SK-N-SH (cell line): Measurements from ENCODE around the gene UBXN10. TPM values are rescaled to one million over a fixed set of nuclear protein-coding genes. Genes with fewer than 3 reads are reported as not detected.

ENCODE experiments used
- CTCF ChIA-PET: fragments of 300-600, 350-600 bp; formaldehyde crosslinking; extraction: SDS; loops from one replicate; lab custom pipeline; 2021; lab: Yijun Ruan, JAX
- POLR2A ChIA-PET: fragments of 350-600 bp; sonication (Branson Sonifier 250); formaldehyde crosslinking; extraction: SDS; loops from one replicate; lab custom pipeline; 2020; ENCODE audit warnings: antibody characterized with exemption, inconsistent platforms; lab: Yijun Ruan, JAX
- DNase-seq: peaks from one replicate; pipeline ENCODE4 v3.0.0; 2012
- H2AFZ ChIP-seq: fragments of 200-600 bp; sonication (generic); 2 replicates; pipeline ENCODE4 v1.8.1; 2016; ENCODE audit warnings: antibody characterized with exemption, mild to moderate bottlenecking, low read depth
- H3F3A ChIP-seq: fragments of 200-600 bp; sonication (generic); replicated peaks from 2 replicates; pipeline ENCODE3; 2016; ENCODE audit warnings: antibody characterized with exemption, mild to moderate bottlenecking; ENCODE audit not compliant: insufficient read depth
- H3K27ac ChIP-seq, 2 experiments: fragments of 200-500 bp in 1 of 2; fragments of 200-600 bp in 1 of 2; sonication (Bioruptor generic) in 1 of 2; sonication (generic), shearing (Covaris generic) in 1 of 2; 2 replicates each; pipeline versions ENCODE4 v1.5.1 to v1.6.1; 2014 to 2016; ENCODE audit warnings: low read depth in 2 of 2, inconsistent platforms in 1 of 2, low read length in 1 of 2, mild to moderate bottlenecking in 1 of 2, mixed read lengths in 1 of 2
- H3K27me3 ChIP-seq: fragments of 200-600 bp; sonication (generic), shearing (Covaris generic); 2 replicates; pipeline ENCODE4 v1.6.1; 2016; ENCODE audit warnings: mixed run types; ENCODE audit not compliant: insufficient read depth
- H3K36me3 ChIP-seq, 2 experiments: fragments of 200-500 bp in 1 of 2; fragments of 200-600 bp in 1 of 2; sonication (Bioruptor generic) in 1 of 2; sonication (generic) in 1 of 2; replicated peaks in 1 of 2; 2 replicates each; pipeline versions ENCODE3 to v1.5.1; 2014 to 2016; ENCODE audit warnings: low read length in 1 of 2, mild to moderate bottlenecking in 1 of 2; ENCODE audit not compliant: insufficient read depth in 2 of 2, control insufficient read depth in 1 of 2
- H3K4me1 ChIP-seq, 2 experiments: fragments of 200-500 bp in 1 of 2; fragments of 200-600 bp in 1 of 2; sonication (Bioruptor generic) in 1 of 2; sonication (generic), shearing (Covaris generic) in 1 of 2; 2 replicates each; pipeline versions ENCODE4 v1.5.1 to v1.6.1; 2014 to 2016; ENCODE audit warnings: low read depth in 1 of 2, low read length in 1 of 2, mixed run types in 1 of 2; ENCODE audit not compliant: insufficient read depth in 2 of 2, control insufficient read depth in 1 of 2
- H3K4me2 ChIP-seq: fragments of 200-600 bp; sonication (generic), shearing (Covaris generic); 2 replicates; pipeline ENCODE4 v1.6.1; 2017; ENCODE audit warnings: mixed run types
- H3K4me3 ChIP-seq, 2 experiments: fragments of 200-500 bp in 1 of 2; fragments of 200-600 bp in 1 of 2; sonication (Bioruptor generic) in 1 of 2; sonication (generic), shearing (Covaris generic) in 1 of 2; 2 replicates each; pipeline versions ENCODE4 v1.5.1 to v1.8.1; 2014 to 2016; ENCODE audit warnings: low read depth in 2 of 2, inconsistent platforms in 1 of 2, low read length in 1 of 2, mild to moderate bottlenecking in 1 of 2, mixed read lengths in 1 of 2, moderate library complexity in 1 of 2
- H3K79me2 ChIP-seq: fragments of 200-600 bp; sonication (generic); 2 replicates; pipeline ENCODE4 v1.8.1; 2017; ENCODE audit warnings: mild to moderate bottlenecking; ENCODE audit not compliant: insufficient read depth
- H3K9ac ChIP-seq: fragments of 200-600 bp; sonication (generic); 2 replicates; pipeline ENCODE4 v1.6.1; 2017; ENCODE audit warnings: mixed run types
- H3K9me2 ChIP-seq: fragments of 200-600 bp; sonication (generic); 2 replicates; pipeline ENCODE4 v1.6.1; 2017; ENCODE audit warnings: mixed run types
- H3K9me3 ChIP-seq: fragments of 200-600 bp; sonication (generic); 2 replicates; pipeline ENCODE4 v1.6.1; 2017; ENCODE audit warnings: mixed run types, mild to moderate bottlenecking, moderate library complexity
- H4K20me1 ChIP-seq: fragments of 200-600 bp; sonication (generic); 2 replicates; pipeline ENCODE4 v1.6.1; 2017; ENCODE audit warnings: mild to moderate bottlenecking, mixed run types; ENCODE audit not compliant: insufficient read depth
- FOXJ3 ChIP-seq: sonication (generic); formaldehyde crosslinking; IDR thresholded peaks from 2 replicates; pipeline ENCODE4 v1.5.1; 2020; ENCODE audit warnings: mild to moderate bottlenecking, missing genetic modification reagents
- FOXM1 ChIP-seq: IDR thresholded peaks from 2 replicates; pipeline ENCODE4 v1.4.0; 2012; ENCODE audit warnings: low read depth, mild to moderate bottlenecking
- MEF2A ChIP-seq: IDR thresholded peaks from 2 replicates; pipeline ENCODE4 v1.4.0; 2012; ENCODE audit warnings: low read depth, borderline replicate concordance
- NFIC ChIP-seq: IDR thresholded peaks from 2 replicates; pipeline ENCODE4 v1.4.0; 2012; ENCODE audit warnings: borderline replicate concordance
- RCOR1 ChIP-seq: fragments of 150-350 bp; IDR thresholded peaks from 2 replicates; pipeline ENCODE4 v1.6.1; 2017; ENCODE audit warnings: antibody characterized with exemption, low read length
- RFX5 ChIP-seq: IDR thresholded peaks from 2 replicates; pipeline ENCODE4 v1.6.1; 2012; ENCODE audit warnings: mild to moderate bottlenecking, improper control_type of control experiment, low read length
- RXRA ChIP-seq: IDR thresholded peaks from 2 replicates; pipeline ENCODE4 v1.4.0; 2012; ENCODE audit warnings: low read depth, mild to moderate bottlenecking, borderline replicate concordance
- SIN3A ChIP-seq: IDR thresholded peaks from 2 replicates; pipeline ENCODE4 v1.6.1; 2012; ENCODE audit warnings: low read depth, mild to moderate bottlenecking, low read length, moderate library complexity, borderline replicate concordance
- WGBS: methylation state at CpG from one replicate; pipeline ENCODE4 v1.1.6; 2017; ENCODE audit warnings: low lambda C conversion rate; 5-methylcytosine and 5-hydroxymethylcytosine counted together
- polyA plus RNA-seq, 3 experiments: library from polyadenylated mRNA; depleted of rRNA; stranded (reverse); fragments of >200 nt; gene quantifications; 2 replicates each; pipeline ENCODE4 v1.2.3, GENCODE V29; 2012
- TF ChIP-seq, protein P1 (sequence below): fragments of 150-350 bp; IDR thresholded peaks from 2 replicates; pipeline ENCODE4 v1.6.1; 2017; ENCODE audit warnings: antibody characterized with exemption, low read length, low read depth, borderline replicate concordance
- TF ChIP-seq, protein P2 (sequence below): fragments of 150-350 bp; IDR thresholded peaks from 2 replicates; pipeline ENCODE4 v1.6.1; 2016; ENCODE audit warnings: mild to moderate bottlenecking, low read depth, low read length
- TF ChIP-seq, protein P3 (sequence below): IDR thresholded peaks from 2 replicates; pipeline ENCODE4 v1.4.0; 2012; ENCODE audit warnings: low read depth, borderline replicate concordance
- TF ChIP-seq, protein P4 (sequence below): fragments of 200-600 bp; sonication (generic); IDR thresholded peaks from 2 replicates; pipeline ENCODE4 v1.6.1; 2017; ENCODE audit warnings: antibody characterized with exemption, mild to moderate bottlenecking, moderate library complexity

UBXN10 gene
- polyA plus RNA-seq, 1 of the 3 experiments (the other 2 are of a cell fraction) = not detected

DNA sequence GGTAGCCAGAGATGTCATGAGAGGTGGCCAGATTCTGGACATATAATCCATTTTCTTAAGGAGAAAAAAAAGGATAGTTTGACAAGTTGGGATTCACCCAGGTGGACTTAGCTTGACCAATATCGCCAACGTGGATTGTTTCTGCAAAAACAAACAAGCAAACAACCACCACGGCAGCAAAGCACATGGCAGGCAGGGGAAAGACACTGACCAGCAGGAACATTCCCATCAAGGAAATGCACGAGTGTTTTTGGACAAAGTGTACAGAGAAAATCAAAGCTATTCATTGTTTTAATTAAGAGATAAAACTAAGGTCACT, 9.5 kb downstream of the UBXN10 start:
- CTCF ChIA-PET = interaction anchor here (0.7 to 3.7 kb wide), 15 partner anchors 10 to 236 kb away, joined by 3 to 21 read pairs (median 4); no protein-coding TSS in a partner anchor
- no peak overlapping the region for H3K4me2 ChIP-seq

DNA sequence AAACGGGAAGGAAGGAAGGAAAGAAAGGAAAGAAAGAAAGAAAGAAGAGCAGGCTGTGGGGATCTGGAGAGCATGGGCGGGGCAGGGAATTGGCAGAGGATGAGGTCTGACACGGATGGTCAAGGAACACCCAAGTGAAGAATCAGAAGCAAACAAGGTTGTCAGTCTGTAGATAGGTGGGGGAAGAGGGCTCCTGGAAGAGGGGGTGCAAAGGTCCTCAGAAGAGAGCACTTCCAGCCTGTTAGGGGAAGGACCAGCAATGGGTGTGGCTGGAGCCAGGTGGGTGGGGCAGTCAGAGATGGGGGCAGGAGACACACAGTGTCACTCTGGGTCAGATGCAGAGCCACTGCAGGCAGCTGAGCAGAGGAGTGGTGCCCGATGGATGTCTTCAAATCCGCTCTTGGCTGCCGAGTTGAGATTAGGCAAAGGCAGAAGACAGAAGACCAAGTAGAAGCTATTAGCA, 11.5 kb downstream of the UBXN10 start:
- Histone ChIP-seq H3K9me3 (no peaks in the 10 kb centered on the region), H3K9me2 (no peaks in the 10 kb centered on the region), H3K79me2 (no peaks in the 10 kb centered on the region), H3K36me3 (no peaks in the 10 kb centered on the region), H3K27ac (no peak overlapping the region), H3K9ac (no peak overlapping the region), H2AFZ (no peak overlapping the region), H3K27me3 (peaks cover 28% of the 10 kb centered on the region; the same call in 1 of the 2 replicates), H3K4me3 (no peak overlapping the region), H3F3A (no peaks in the 10 kb centered on the region), H4K20me1 (no peaks in the 10 kb centered on the region), H3K4me1 (no peaks in the 10 kb centered on the region; a peak in 1 of 4 replicates), H3K4me2 (no peak overlapping the region)
- no peak for TF ChIP-seq SIN3A
- no peak for TF ChIP-seq RXRA
- POLR2A ChIA-PET = no interaction called here
- DNase-seq = no peak
- WGBS = 57% methylated on average over 6 of the region's 6 CpGs
- CTCF ChIA-PET = interaction anchor here (0.6 to 3.7 kb wide), 2 partner anchors 15 to 47 kb away, joined by 3 to 21 read pairs; no protein-coding TSS in a partner anchor

More for the DNA sequence above, 9.5 kb downstream of the UBXN10 start:
- Histone ChIP-seq H2AFZ (no peak overlapping the region), H3K4me1 (no peaks in the 10 kb centered on the region; a peak in 1 of 4 replicates), H3K27me3 (peaks cover 12% of the 10 kb centered on the region; the same call in 1 of the 2 replicates), H3K9ac (no peak overlapping the region), H3K36me3 (no peaks in the 10 kb centered on the region), H3K79me2 (no peaks in the 10 kb centered on the region), H4K20me1 (no peaks in the 10 kb centered on the region), H3F3A (no peaks in the 10 kb centered on the region), H3K4me3 (peak overlapping the region in 1 of 2 experiments; percentile 49; a peak in 1 of 4 replicates), H3K9me2 (no peaks in the 10 kb centered on the region), H3K27ac (no peak overlapping the region), H3K9me3 (no peaks in the 10 kb centered on the region)
- no peak for DNase-seq
- 65% methylated on average over 4 of the region's 4 CpGs for WGBS
- POLR2A ChIA-PET = no interaction called here
- TF ChIP-seq, protein P1, sequence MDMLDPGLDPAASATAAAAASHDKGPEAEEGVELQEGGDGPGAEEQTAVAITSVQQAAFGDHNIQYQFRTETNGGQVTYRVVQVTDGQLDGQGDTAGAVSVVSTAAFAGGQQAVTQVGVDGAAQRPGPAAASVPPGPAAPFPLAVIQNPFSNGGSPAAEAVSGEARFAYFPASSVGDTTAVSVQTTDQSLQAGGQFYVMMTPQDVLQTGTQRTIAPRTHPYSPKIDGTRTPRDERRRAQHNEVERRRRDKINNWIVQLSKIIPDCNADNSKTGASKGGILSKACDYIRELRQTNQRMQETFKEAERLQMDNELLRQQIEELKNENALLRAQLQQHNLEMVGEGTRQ = no peak
- TF ChIP-seq NFIC = no peak
- TF ChIP-seq MEF2A = no peak
- no peak for TF ChIP-seq FOXJ3 (CRISPR knock-in tag)
- no peak for TF ChIP-seq FOXM1
- TF ChIP-seq, protein P2, sequence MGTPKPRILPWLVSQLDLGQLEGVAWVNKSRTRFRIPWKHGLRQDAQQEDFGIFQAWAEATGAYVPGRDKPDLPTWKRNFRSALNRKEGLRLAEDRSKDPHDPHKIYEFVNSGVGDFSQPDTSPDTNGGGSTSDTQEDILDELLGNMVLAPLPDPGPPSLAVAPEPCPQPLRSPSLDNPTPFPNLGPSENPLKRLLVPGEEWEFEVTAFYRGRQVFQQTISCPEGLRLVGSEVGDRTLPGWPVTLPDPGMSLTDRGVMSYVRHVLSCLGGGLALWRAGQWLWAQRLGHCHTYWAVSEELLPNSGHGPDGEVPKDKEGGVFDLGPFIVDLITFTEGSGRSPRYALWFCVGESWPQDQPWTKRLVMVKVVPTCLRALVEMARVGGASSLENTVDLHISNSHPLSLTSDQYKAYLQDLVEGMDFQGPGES = no peak

DNA sequence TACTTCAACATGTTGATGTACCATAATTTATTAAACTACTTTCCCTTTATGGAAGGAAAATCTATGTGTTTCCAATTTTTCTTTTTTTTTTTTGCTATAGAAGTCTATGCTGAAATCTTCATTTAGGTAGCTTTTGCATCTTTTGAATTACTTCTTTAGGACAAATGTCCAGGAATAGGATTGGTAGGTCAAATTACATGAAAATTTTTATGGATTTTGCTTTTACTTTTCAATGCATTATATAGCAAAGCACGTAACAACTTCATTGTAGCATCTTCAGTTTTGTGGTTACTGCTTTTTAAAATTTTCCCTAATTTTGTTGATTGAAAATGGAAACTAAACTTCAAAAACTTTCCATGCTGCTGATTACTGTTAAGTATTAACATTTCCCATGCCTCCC, 12.4 kb downstream of the UBXN10 start:
- H3K79me2 ChIP-seq = no peaks in the 10 kb centered on the region
- ChIA-PET CTCF (no interaction called here), POLR2A (no interaction called here)
- H3K4me2 ChIP-seq = no peak overlapping the region
- H3K9me3 ChIP-seq = no peaks in the 10 kb centered on the region
- no peaks in the 10 kb centered on the region; a peak in 1 of 4 replicates for H3K4me1 ChIP-seq
- H3K27me3 ChIP-seq = peaks cover 32% of the 10 kb centered on the region; the same call in 1 of the 2 replicates
- no peak overlapping the region for H2AFZ ChIP-seq
- no peak for DNase-seq
- H3K9ac ChIP-seq = no peak overlapping the region
- H3K9me2 ChIP-seq = no peaks in the 10 kb centered on the region
- no peaks in the 10 kb centered on the region for H4K20me1 ChIP-seq
- H3K36me3 ChIP-seq = no peaks in the 10 kb centered on the region
- 39% methylated on average over 1 of the region's 1 CpG for WGBS
- no peak overlapping the region for H3K4me3 ChIP-seq
- H3F3A ChIP-seq = no peaks in the 10 kb centered on the region
- H3K27ac ChIP-seq = no peak overlapping the region
- TF ChIP-seq, protein P3, sequence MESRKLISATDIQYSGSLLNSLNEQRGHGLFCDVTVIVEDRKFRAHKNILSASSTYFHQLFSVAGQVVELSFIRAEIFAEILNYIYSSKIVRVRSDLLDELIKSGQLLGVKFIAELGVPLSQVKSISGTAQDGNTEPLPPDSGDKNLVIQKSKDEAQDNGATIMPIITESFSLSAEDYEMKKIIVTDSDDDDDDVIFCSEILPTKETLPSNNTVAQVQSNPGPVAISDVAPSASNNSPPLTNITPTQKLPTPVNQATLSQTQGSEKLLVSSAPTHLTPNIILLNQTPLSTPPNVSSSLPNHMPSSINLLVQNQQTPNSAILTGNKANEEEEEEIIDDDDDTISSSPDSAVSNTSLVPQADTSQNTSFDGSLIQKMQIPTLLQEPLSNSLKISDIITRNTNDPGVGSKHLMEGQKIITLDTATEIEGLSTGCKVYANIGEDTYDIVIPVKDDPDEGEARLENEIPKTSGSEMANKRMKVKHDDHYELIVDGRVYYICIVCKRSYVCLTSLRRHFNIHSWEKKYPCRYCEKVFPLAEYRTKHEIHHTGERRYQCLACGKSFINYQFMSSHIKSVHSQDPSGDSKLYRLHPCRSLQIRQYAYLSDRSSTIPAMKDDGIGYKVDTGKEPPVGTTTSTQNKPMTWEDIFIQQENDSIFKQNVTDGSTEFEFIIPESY = no peak
- TF ChIP-seq, protein P4, sequence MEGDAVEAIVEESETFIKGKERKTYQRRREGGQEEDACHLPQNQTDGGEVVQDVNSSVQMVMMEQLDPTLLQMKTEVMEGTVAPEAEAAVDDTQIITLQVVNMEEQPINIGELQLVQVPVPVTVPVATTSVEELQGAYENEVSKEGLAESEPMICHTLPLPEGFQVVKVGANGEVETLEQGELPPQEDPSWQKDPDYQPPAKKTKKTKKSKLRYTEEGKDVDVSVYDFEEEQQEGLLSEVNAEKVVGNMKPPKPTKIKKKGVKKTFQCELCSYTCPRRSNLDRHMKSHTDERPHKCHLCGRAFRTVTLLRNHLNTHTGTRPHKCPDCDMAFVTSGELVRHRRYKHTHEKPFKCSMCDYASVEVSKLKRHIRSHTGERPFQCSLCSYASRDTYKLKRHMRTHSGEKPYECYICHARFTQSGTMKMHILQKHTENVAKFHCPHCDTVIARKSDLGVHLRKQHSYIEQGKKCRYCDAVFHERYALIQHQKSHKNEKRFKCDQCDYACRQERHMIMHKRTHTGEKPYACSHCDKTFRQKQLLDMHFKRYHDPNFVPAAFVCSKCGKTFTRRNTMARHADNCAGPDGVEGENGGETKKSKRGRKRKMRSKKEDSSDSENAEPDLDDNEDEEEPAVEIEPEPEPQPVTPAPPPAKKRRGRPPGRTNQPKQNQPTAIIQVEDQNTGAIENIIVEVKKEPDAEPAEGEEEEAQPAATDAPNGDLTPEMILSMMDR = no peak
- no peak for TF ChIP-seq RCOR1
- TF ChIP-seq, protein P1 = no peak
- no peak for TF ChIP-seq MEF2A
- TF ChIP-seq NFIC = no peak
- no peak for TF ChIP-seq RFX5
